ENCODE data around the gene OR6X1.

Gene OR6X1

DNA sequence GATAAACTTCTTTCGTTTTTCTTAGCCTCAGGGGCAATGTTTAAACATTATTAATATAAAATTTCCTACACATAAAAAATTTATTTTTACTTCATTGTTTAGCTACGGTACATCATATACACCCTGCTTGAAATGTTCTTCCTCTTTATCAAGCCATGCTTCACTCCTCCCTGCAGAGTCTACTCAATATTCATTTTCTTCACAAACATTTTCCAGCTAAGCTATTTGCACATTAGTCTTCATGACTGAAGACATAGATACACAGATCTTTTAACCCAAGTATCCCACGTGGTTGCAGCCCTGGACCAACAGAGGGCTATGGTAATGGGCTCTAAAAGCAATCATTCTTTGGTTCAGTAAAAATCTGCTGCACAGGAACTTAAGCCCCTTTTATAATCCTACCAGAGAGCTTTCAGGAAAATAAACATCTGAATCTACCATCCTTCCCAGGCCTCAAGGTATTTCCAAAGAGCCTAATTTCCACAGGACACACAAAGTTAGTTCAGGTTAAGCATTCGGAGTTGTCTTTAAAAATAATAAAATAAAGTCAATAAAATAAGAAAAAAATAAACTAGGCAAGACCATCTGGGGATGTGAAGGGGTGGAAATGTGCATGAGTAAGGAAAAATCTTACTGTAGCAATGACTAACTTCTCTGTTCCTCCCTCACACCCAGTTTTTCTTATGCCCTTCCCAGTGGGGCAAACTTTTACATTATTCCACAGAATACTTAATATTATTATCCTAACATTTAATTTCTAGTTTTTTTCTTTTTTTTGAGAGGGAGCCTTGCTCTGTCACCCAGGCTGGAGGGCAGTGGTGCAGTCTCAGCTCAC, 21.6 kb upstream of the OR6X1 start:
- no peak overlapping the region for H3K4me3 ChIP-seq (ENCODE audit: low read length)
- WGBS, result 18% methylated on average over 2 of the region's 4 CpGs
- peak overlapping the region; percentile 92 for H3K27ac ChIP-seq (ENCODE audit: low read depth, low read length)
- H3K9ac ChIP-seq (ENCODE audit: low read depth, low read length), result peak overlapping the region; percentile 27; the same call in 1 of the 2 replicates
- H3K27me3 ChIP-seq (ENCODE audit: insufficient read depth, low read length), result no peaks in the 10 kb centered on the region
- H3K4me1 ChIP-seq (ENCODE audit: insufficient read depth, low read length), result peaks cover 50% of the 10 kb centered on the region
- no peaks in the 10 kb centered on the region for H3K9me3 ChIP-seq (ENCODE audit: insufficient read depth, low read depth, low read length)
- H3K36me3 ChIP-seq (ENCODE audit: insufficient read depth, low read length), result no peaks in the 10 kb centered on the region

- H3K4me3 ChIP-seq (ENCODE audit: low read length), result no peak overlapping the region
- H3K9me3 ChIP-seq (ENCODE audit: insufficient read depth, low read depth, low read length), result no peaks in the 10 kb centered on the region
- peaks cover 47% of the 10 kb centered on the region for H3K4me1 ChIP-seq (ENCODE audit: insufficient read depth, low read length)
- peak overlapping the region; percentile 92 for H3K27ac ChIP-seq (ENCODE audit: low read depth, low read length)
- H3K9ac ChIP-seq (ENCODE audit: low read depth, low read length), result no peak overlapping the region
- WGBS, result 0% methylated on average over 1 of the region's 1 CpG
- H3K36me3 ChIP-seq (ENCODE audit: insufficient read depth, low read length), result no peaks in the 10 kb centered on the region
- no peaks in the 10 kb centered on the region for H3K27me3 ChIP-seq (ENCODE audit: insufficient read depth, low read length)
Observed at GRCh38 chr11:123775289-123775688, 21.0 kb upstream of the OR6X1 start.

DNA sequence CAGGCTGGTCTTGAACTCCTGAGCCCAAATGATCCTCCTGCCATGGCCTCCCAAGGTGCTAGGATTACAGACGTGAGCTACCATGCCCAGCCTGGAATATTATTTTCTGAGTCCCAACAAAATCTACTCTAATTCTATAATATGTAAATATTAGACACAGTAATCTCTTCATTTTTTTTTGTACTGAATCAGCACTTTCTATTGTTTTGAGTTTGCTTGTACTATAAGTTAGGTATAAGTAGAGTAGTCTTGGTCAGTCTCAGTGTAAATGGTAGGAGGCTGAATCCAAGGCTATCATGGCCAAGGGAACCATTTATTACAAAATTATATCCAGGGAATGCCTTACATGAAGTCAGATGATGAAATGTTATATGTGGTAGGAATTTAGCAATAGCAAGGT, 19.6 kb upstream of the OR6X1 start:
- Histone ChIP-seq H3K9ac (ENCODE audit: low read depth, low read length) (no peak overlapping the region), H3K4me1 (ENCODE audit: insufficient read depth, low read length) (peaks cover 47% of the 10 kb centered on the region), H3K36me3 (ENCODE audit: insufficient read depth, low read length) (no peaks in the 10 kb centered on the region), H3K4me3 (ENCODE audit: low read length) (no peak overlapping the region), H3K9me3 (ENCODE audit: insufficient read depth, low read depth, low read length) (no peaks in the 10 kb centered on the region), H3K27me3 (ENCODE audit: insufficient read depth, low read length) (no peaks in the 10 kb centered on the region), H3K27ac (ENCODE audit: low read depth, low read length) (peak overlapping the region; percentile 92)
- WGBS, result 88% methylated on average over 1 of the region's 1 CpG

DNA sequence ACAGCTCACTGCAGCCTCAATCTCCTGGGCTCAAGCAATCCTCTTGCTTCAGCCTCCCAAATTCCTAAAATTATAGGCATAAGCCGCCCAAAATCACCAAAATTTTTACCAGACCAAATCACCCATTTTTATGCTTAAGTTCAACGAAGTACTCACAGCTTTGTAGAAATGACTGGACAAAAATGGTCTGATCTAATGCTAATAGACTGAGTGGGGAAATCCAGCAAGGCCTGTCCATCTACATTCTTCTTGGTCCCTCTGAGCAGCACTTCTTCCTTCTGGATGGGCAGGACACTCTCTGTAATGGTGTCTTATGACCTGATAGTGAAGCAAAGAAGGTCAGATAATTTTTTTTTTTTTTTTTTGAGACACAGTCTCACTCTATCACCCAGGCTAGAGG, 18.7 kb upstream of the OR6X1 start:
- H3K4me3 ChIP-seq (ENCODE audit: low read length), result no peak overlapping the region
- no peaks in the 10 kb centered on the region for H3K36me3 ChIP-seq (ENCODE audit: insufficient read depth, low read length)
- no peak overlapping the region for H3K9ac ChIP-seq (ENCODE audit: low read depth, low read length)
- H3K27ac ChIP-seq (ENCODE audit: low read depth, low read length), result no peak overlapping the region
- 93% methylated on average over 2 of the region's 2 CpGs for WGBS
- no peaks in the 10 kb centered on the region for H3K27me3 ChIP-seq (ENCODE audit: insufficient read depth, low read length)
- peaks cover 44% of the 10 kb centered on the region for H3K4me1 ChIP-seq (ENCODE audit: insufficient read depth, low read length)
- no peaks in the 10 kb centered on the region for H3K9me3 ChIP-seq (ENCODE audit: insufficient read depth, low read depth, low read length)

GRCh38 chr11:123771664-123772063, 17.3 kb upstream of the OR6X1 start:
- Histone ChIP-seq H3K4me1 (ENCODE audit: insufficient read depth, low read length) (peaks cover 31% of the 10 kb centered on the region), H3K4me3 (ENCODE audit: low read length) (no peak overlapping the region), H3K27ac (ENCODE audit: low read depth, low read length) (no peak overlapping the region), H3K36me3 (ENCODE audit: insufficient read depth, low read length) (no peaks in the 10 kb centered on the region), H3K9ac (ENCODE audit: low read depth, low read length) (no peak overlapping the region), H3K9me3 (ENCODE audit: insufficient read depth, low read depth, low read length) (no peaks in the 10 kb centered on the region), H3K27me3 (ENCODE audit: insufficient read depth, low read length) (no peaks in the 10 kb centered on the region)
- 94% methylated on average over 3 of the region's 3 CpGs for WGBS

DNA sequence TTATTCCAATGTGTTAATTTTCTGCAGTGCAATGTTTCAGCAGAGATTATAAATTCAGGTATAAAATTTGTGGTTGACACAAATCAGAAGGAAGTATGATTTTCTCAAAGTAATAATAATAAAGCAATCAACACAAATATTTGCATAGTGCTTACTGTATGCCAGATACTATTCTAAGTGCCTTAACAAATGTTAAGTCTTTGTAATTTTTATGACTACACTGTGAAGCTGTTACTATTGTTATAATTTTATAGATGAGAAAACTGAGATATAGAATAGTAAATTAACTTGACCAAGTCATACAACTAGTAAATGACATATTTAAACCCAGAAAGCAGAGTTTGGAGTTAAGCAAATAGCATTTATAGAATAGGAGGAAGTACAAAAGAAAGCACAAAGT, 16.4 kb upstream of the OR6X1 start:
- no peaks in the 10 kb centered on the region for H3K9me3 ChIP-seq (ENCODE audit: insufficient read depth, low read depth, low read length)
- H3K4me1 ChIP-seq (ENCODE audit: insufficient read depth, low read length), result peaks cover 22% of the 10 kb centered on the region
- no peak overlapping the region for H3K4me3 ChIP-seq (ENCODE audit: low read length)
- H3K36me3 ChIP-seq (ENCODE audit: insufficient read depth, low read length), result no peaks in the 10 kb centered on the region
- no peaks in the 10 kb centered on the region for H3K27me3 ChIP-seq (ENCODE audit: insufficient read depth, low read length)
- H3K27ac ChIP-seq (ENCODE audit: low read depth, low read length), result no peak overlapping the region
- no peak overlapping the region for H3K9ac ChIP-seq (ENCODE audit: low read depth, low read length)

DNA sequence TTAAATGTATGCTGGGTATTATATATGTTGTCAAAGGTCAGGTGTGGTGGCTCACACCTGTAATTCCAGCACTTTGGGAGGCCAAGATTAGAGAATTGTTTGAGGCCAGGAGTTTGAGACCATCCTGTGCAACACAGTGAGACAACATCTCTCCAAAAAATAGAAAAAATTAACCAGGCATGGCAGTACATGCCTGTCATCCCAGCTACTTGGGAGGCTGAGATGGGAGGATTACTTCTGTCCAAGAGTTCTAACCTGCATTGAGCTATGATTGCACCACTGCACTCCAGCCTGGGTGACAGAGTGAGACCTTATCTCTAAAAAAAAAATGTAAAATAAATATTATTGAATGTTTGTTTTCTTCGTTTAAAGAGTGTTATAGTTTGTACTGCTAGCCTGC, 11.3 kb upstream of the OR6X1 start:
- Histone ChIP-seq H3K27me3 (ENCODE audit: insufficient read depth, low read length) (no peaks in the 10 kb centered on the region), H3K4me3 (ENCODE audit: low read length) (no peak overlapping the region), H3K4me1 (ENCODE audit: insufficient read depth, low read length) (no peaks in the 10 kb centered on the region), H3K9ac (ENCODE audit: low read depth, low read length) (no peak overlapping the region), H3K36me3 (ENCODE audit: insufficient read depth, low read length) (no peaks in the 10 kb centered on the region), H3K9me3 (ENCODE audit: insufficient read depth, low read depth, low read length) (peaks cover 21% of the 10 kb centered on the region), H3K27ac (ENCODE audit: low read depth, low read length) (no peak overlapping the region)
- WGBS, result 87% methylated on average over 1 of the region's 1 CpG

DNA sequence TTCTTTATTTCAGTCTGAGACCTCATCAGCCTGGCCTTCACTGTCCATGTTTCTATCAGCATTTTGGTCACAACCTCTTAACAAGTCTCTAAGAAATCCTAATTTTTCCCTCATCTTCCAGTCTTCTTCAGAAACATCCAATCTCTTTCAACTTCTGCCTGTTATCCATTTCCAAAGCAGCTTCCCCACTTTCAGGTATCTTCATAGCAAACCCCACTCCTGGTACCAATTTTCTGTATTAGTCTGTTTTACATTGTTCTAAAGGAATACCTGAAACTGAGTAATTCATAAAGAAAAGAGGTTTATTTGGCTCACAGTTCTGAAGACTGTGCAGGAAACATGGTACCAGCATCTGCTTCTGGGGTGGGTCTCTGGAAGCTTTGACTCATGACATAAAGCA, 8.1 kb upstream of the OR6X1 start:
- H3K36me3 ChIP-seq (ENCODE audit: insufficient read depth, low read length), result no peaks in the 10 kb centered on the region
- H3K27ac ChIP-seq (ENCODE audit: low read depth, low read length), result no peak overlapping the region
- H3K4me1 ChIP-seq (ENCODE audit: insufficient read depth, low read length), result no peaks in the 10 kb centered on the region
- H3K9me3 ChIP-seq (ENCODE audit: insufficient read depth, low read depth, low read length), result peaks cover 21% of the 10 kb centered on the region
- no peak overlapping the region for H3K4me3 ChIP-seq (ENCODE audit: low read length)
- H3K27me3 ChIP-seq (ENCODE audit: insufficient read depth, low read length), result no peaks in the 10 kb centered on the region
- H3K9ac ChIP-seq (ENCODE audit: low read depth, low read length), result no peak overlapping the region

GRCh38 chr11:123760894-123761293, 6.6 kb upstream of the OR6X1 start:
- WGBS, result no CpG with 5 or more reads among the region's 1 CpG
- Histone ChIP-seq H3K36me3 (ENCODE audit: insufficient read depth, low read length) (no peaks in the 10 kb centered on the region), H3K9ac (ENCODE audit: low read depth, low read length) (no peak overlapping the region), H3K27ac (ENCODE audit: low read depth, low read length) (no peak overlapping the region), H3K4me1 (ENCODE audit: insufficient read depth, low read length) (no peaks in the 10 kb centered on the region), H3K27me3 (ENCODE audit: insufficient read depth, low read length) (no peaks in the 10 kb centered on the region), H3K9me3 (ENCODE audit: insufficient read depth, low read depth, low read length) (peaks cover 21% of the 10 kb centered on the region), H3K4me3 (ENCODE audit: low read length) (no peak overlapping the region)

DNA sequence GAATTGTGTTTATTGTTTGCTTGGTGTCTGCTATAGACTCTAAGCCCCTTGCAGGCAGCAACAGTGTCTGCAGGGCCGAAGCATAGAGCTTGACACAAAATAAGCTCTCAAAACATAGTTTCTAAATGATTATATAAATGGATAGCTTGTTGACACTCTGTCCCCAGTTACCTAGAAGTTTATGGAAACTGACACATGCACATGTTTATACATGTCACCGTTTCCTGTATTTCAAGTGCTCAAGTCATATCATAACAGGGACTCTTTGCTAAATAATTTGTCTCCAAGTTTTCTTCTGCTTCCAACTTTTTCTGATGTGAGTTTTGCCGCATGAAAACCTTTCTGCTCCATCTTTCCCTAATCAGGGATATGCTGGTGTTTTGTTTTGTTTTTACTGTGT, 3.7 kb upstream of the OR6X1 start:
- Histone ChIP-seq H3K4me1 (ENCODE audit: insufficient read depth, low read length) (no peaks in the 10 kb centered on the region), H3K36me3 (ENCODE audit: insufficient read depth, low read length) (no peaks in the 10 kb centered on the region), H3K4me3 (ENCODE audit: low read length) (no peak overlapping the region), H3K27me3 (ENCODE audit: insufficient read depth, low read length) (no peaks in the 10 kb centered on the region), H3K9me3 (ENCODE audit: insufficient read depth, low read depth, low read length) (peaks cover 13% of the 10 kb centered on the region), H3K27ac (ENCODE audit: low read depth, low read length) (no peak overlapping the region), H3K9ac (ENCODE audit: low read depth, low read length) (no peak overlapping the region)
- over 99% methylated on average over 3 of the region's 3 CpGs for WGBS

DNA sequence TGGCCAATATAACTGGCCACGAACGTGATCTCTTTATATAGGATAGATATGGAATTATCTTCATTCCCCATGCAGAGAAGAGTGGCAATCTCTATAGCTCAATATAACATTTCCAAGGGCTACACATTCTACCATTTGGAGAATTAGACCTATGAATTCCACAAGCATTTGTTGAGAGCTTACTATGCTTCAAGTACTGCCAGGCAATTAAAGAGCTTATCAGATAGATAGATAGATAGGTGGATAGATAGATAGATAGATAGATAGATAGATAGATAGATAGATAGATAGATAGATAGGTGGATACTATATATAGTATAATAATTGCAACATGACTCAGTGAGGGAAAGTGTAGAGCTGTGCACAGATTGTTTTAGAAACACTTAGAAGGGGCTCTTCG, 1.5 kb upstream of the OR6X1 start:
- WGBS, result 93% methylated on average over 1 of the region's 3 CpGs
- Histone ChIP-seq H3K4me1 (ENCODE audit: insufficient read depth, low read length) (no peaks in the 10 kb centered on the region), H3K4me3 (ENCODE audit: low read length) (no peak overlapping the region), H3K36me3 (ENCODE audit: insufficient read depth, low read length) (no peaks in the 10 kb centered on the region), H3K9ac (ENCODE audit: low read depth, low read length) (no peak overlapping the region), H3K9me3 (ENCODE audit: insufficient read depth, low read depth, low read length) (no peaks in the 10 kb centered on the region), H3K27me3 (ENCODE audit: insufficient read depth, low read length) (no peaks in the 10 kb centered on the region), H3K27ac (ENCODE audit: low read depth, low read length) (no peak overlapping the region)

GRCh38 chr11:123755344-123755743, 1.0 kb upstream of the OR6X1 start:
- Histone ChIP-seq H3K4me3 (ENCODE audit: low read length) (no peak overlapping the region), H3K27me3 (ENCODE audit: insufficient read depth, low read length) (no peaks in the 10 kb centered on the region), H3K9ac (ENCODE audit: low read depth, low read length) (no peak overlapping the region), H3K4me1 (ENCODE audit: insufficient read depth, low read length) (no peaks in the 10 kb centered on the region), H3K27ac (ENCODE audit: low read depth, low read length) (no peak overlapping the region), H3K36me3 (ENCODE audit: insufficient read depth, low read length) (no peaks in the 10 kb centered on the region), H3K9me3 (ENCODE audit: insufficient read depth, low read depth, low read length) (no peaks in the 10 kb centered on the region)
